GM21717 (cell line): Measurements from ENCODE around the gene KCNJ12.

ENCODE experiments used
- ATAC-seq: cut with Tn5 transposase; IDR thresholded peaks from one replicate; pipeline ENCODE4 v1.9.1; 2021; ENCODE audit warnings: mild to moderate bottlenecking, moderate library complexity; ENCODE audit not compliant: unreplicated experiment

The KCNJ12 gene

DNA sequence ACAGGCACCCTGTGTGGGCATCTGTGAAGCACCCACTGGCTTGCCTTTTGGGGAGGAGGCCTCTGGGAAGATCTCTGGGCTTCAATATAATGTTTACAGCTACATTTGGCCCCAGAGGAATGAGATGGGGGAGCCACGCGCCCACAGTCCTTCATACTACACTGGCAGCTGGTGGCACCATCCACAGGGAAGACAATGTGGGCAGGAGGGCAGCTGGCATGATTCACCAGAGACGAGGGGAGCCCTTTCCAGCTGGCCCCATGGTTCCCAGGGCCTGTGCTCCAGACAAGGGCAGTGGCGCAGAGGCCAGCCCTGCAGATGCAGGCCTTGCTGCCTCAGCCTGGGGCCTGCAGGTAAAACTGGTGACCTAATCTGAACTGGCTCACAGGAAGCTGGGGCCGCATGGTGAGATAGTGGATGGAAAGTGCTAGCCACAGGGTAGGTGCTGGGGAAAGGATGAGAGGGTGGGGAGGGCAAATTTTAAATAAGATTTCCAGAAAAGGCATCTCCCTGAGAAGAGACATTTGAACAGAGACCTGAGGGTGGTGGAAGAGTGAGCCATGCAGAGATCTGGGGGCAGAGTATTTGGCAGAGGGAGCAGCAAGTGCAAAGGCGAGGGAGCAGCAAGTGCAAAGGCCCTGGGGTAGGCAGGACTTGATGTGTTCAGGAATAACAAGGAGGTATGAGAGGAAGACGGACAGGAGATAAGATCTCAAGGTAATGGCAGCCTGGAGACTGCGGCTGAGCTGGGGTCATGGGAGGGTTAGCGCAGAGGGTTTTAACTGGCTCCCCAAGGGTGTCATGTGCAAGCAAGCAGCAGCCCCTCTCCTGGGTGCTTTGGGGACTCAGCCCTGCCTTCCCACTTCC is 12.1 kb upstream of the KCNJ12 start:
- ATAC-seq = no peak

DNA sequence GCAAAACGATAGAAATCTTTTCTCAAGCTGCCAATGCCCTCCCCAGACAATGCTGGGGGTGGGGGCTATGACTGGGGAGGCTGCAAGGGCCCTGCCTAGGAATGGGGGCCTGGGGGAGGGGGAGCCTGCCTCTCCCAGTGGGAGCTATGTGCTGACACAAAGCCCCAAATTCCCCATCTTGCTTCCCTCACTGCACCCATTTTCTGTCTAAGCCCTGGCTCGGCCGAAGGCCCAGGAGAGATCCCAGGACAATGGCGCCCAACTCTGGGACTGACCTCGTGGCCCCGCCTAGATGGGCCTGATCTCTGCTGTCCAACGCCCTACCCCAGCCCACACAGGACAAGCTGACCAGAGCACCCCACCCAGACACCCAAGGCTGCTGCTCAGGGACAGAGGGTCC is 11.1 kb upstream of the KCNJ12 start:
- no peak for ATAC-seq

DNA sequence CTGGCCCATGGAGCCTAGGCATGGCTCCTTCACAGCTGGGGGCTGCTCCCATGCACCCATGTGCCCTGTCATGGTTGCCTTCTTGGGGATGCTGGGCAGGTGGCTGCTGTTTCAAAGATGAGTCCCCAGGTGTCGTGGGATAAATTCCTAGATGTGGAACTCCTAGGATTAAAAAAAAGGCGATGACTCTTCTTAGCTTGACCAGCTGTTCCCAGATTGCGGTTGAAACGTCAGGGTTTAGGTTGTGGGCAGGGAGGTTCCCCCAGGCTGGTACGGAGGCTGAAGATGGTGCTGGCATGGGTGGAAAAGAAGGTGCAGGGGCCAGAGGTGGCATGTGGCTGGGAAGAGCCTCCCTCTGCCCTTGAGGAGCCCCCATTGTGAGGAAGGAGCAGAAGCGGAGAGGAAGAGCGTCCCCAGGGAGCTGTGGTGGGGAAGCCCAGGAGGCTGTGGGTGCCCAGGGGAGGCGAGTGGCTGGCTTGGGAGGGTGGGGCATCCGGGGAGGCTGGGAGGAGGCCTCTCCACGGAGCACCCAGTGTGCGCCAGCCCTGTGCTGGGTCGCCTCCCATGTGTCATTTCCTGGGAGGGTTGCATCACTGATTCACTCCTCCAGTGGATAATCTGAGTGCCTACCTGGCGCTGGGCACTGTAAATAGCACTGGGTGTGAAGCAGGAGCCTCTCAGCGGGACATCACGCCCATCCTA is 7.5 kb upstream of the KCNJ12 start:
- no peak for ATAC-seq

DNA sequence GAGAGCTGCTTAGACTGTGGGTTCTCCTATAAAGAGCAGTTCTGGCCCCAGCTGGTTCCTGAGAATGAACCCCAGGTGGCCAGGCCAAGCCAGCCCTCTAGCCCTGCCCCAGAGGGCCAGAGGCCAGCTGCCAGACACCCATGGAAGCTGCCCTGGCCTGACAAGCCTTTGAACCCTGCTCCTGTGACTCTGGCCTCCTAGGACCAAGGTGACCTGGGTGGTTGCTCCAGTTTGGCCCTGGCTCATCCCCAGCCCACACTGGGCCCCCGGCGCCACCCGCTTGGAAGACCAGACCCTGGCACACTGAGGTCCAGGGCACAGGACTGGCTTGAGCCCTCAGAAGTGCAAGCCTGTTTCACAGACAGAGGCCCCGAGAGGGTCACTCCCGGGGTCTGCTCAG is 6.8 kb upstream of the KCNJ12 start:
- ATAC-seq = no peak

DNA sequence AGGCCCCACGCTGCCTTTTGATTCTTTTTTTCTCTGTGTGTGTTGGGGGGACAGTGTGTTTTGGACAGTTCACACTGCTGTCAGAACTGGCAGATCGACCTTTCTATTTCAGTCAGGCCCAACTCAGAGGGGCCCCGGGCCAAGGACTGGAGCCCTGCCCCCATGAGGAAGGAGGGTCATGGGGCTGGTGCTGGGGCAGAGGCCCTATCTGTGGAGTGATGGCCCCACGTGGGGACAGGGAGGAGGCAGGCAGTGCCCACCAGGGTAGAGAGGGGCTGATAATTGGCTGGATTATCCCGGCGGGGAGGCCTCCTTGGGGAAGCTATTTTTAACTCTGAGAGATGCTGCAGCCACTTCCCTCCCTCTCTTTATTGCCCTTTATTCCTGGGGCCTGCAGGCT is 5.7 kb upstream of the KCNJ12 start:
- ATAC-seq = no peak

DNA sequence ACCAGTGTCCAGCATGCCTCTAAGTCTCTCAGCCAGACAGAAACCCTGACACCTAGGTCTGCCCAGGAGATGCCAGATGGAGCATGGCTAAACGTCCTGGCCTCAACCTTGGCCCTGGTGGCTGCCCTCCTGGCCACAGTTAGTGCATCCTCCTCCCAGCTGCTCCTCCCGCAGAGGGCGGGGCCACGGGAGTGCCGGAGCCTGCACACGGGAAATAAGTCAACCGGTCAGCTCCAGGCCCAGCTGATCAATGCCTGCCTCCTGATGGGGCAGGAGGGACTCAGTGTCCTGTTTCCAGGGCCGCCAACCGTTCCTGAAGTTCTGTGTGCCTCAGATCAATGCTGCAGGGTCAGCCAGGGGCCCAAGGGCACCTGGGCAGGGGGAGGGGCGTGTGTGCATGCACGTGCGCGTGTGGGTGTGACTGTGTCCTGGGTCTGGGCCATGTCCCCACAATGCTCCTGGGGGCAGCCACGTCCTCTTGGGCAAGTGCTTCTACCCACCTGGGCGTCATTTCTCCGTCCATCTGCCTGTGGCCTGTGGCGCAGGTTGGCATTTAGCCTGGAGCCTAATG is 4.6 kb upstream of the KCNJ12 start:
- no peak for ATAC-seq

DNA sequence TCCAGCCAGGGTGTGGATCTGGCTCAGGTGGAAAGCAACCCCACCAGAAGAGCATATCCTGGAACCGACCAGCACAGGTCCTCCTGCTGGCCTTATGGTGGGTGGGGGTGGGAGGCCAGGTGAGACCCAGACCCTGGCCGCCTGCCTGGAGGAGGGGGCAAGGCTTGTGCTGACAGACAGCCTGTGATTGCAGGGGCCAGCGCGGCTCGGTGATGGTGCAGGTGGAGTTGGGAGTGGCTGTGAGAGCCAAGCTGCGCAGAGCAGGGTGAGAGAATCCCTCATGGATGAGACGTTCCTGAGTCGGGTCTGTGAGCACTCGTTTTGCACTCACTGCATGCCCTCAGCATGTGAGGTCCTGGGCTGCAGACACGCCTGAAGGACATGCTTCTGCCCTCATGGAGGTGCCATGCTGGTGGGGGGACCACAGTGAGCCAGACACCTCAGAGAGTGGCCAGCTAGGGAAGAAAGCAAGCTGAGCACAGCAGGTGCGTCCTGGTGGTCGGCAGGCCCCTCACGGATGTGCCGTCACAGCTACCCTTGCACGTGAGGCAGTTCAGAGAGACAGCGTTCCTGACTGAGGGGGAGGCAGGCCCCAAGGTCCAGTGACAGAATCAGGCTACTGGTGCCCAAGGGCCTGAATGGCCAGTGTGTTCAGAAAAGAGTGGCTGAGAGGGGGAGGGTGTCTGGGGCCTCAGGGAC is 3.8 kb upstream of the KCNJ12 start:
- ATAC-seq = no peak

DNA sequence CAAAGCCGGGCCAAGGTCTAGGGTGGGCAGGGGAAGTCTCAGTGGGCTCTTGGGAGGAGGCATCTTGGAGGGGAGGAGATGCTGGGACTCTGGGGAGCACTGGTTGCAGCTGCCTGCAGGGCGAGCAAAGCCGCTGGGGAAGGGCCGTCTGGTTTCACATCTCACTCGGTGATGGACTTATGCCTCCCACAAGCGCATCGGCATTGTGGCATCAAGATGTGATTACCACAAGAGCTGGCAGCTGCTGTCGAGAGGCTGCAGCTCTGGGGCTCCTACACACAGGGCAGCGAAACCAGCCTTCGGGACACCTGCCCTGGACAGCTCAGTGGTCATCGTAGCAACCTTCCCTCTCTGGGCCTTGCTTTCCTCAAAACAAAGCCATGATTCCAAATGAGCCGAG is 3.1 kb upstream of the KCNJ12 start:
- no peak for ATAC-seq

DNA sequence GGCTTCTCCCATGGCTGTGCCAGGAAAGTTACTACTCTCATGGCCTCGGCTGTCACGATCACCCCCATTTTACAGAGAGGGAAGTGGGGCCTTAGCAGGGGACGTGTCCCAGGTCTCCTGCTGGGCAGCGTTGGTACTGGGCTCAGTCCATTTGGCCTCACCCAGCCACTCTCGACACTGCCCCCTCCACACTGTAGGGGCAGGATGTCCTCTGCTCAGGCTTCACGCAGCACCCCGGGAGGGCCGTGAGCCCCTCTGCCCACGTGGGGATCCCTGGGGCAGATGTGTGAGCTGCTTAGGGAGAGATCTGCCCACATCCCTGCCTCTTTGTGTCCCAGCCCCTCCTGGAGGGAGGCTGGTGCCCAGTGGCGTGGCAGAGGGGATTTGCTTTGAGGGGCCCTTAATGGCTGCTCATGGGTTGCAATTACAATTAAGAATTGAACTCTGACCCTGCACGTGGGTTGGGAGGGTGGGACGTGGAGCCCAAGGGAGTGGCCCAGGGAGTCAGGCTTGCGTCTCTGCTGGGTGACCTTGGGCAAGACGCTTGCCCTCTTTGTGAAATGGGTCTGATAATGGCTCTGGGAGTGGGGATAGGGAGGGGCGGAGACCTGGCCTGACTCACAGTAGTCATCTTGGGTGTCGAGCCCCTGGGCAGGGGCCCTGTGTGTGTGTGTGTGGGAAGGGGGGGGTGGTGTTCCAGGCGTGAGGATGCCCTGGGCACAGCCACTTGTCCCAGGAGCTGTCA is 2.3 kb upstream of the KCNJ12 start:
- no peak for ATAC-seq

DNA sequence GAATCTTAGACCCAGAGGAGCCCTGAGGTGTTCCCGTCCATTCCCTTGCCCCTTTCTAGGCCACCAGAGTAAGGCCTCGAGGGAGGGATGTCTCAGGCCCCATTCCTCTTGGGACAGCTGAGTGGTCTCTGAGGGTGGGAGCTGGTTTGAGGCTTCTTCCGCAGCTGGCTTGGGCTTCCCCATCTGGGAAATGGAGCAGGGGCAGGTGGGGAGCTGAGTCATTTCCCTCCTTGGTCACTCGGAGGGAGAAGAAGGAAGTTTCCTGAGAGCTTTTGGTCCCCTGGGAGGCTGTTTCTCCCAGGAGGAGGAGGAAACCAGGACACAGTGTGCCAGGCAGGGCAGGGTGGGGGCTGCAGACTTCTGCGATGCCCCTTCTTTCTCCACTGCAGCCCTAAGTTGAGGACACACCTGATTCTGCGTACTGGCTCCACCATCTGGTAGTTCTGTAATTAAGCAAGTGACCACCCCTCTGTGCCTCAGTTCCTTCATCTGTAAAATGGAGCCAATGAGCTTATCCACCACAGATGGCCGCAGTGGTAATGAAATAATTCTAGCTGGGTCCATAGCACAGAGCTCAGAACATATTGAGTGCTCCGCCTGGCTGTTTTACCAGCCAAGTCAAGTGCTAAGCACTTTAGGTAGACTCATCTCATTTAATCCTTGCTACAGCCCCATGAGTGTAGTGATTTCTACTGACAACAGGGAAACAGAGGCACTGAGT is 1.6 kb upstream of the KCNJ12 start:
- no peak for ATAC-seq

DNA sequence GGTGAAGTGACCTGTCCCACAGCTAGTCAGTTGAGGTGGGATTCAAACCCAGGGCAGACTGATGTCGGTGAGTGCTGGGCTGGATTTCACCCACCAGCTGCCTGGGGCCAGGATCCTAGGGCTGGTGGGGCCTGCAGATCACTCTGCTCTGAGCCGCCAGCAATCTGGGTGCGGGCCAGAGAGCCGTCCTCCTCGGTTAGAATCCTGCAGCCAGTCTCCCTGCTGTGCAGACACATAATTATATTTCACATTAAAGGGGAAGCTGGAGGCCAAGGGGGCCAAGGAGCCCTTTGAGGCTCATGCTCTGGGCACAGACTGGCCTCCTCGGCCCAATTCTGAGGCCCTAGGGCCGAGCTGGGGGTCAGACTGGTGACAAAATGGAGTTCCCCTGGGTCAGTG is 996 bp upstream of the KCNJ12 start:
- ATAC-seq = no peak

DNA sequence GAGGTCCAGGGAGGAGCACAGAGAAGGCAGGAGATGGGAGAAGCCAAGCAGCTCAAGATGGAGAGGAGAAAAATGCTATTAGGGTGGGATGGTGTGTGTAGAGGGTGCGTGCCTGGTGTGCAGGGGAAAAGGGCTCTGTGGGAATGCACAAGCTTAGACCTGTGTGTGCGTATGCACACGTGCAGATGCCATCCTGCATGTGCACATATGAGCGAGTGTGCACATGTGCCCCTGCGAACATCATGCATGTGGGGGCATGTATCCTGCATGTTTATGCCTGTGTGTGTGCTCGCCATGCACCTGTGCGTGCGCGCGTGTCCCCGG is 438 bp upstream of the KCNJ12 start:
- ATAC-seq = no peak

DNA sequence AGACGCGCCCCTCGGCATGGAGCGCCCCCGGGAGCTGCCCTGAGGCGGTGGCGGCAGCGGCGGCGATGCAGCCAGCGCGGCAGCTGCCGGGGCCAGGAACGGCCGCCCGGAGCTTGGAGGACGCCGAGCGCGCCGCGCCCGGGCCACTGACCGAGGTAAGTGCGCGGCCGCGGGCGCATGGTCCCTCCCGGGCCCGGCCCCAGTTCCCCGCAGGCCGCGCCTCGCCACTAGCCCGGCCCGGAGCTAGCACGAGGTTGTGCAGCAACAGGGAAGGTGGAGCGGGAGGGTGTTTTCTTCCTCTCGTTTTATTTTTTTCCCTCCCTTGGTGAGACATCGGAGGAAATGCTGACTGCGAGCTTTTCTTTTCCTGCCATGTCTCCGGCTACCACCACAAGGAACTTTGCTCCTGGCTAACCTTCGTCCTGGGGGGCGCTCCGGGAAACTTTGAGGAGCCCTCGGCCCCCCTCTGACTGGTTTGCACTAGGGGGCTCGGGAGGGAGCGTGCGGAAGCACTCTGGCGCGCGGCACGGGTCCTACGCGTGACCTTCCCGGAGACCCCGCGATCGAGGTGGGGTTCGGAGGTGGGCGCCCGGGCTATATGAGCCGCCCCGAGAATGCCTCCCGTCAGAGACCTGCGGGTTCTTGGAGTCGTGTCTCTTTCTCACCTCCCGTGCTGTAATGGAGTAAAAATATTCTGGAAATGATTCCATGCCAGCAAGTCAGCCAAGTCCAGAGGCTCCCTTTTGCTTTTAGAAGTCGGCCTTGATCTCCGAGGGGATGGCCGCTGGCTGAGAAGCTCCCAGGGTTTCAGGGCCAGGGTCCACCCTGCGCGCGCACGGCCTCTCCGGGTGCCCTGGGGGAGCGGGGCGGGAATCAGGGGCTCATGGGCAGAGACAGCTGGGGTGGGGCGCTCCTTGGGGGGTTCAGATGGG is 868 bp downstream of the KCNJ12 start:
- ATAC-seq = no peak

DNA sequence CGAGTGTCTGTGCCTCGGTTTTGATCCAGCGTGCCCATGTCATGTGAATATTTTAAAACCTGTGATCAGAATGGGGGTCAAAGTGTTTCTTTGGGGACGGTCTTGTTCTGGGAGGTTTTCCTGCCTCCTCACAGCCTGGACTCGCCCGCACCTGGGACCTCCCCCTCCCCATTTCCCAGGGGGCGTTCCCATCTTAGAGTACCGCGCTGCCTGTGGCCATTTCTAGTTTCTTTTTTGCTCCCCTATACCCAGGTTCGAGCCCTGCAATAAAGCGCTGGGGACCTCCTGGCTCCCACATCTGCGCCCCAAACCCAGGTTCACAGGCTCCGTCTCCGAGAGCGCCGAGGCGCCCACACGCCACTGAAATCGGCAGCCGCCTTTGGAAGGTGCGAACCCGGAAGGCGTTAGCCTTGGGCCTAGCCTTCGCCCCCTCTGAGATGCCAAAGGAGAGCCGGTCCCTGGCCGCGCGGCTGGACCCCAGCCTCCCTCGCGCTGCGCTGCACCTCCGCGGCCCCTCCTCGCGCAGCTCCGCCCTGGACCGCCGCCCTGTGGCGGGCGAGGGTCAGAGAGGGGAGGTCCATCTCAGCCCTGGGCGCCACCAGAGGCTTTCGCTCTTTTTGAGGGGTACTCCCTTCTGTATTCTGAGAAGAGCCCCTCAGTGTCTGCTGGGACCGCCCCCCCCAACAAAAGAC is 1.7 kb downstream of the KCNJ12 start:
- no peak for ATAC-seq

DNA sequence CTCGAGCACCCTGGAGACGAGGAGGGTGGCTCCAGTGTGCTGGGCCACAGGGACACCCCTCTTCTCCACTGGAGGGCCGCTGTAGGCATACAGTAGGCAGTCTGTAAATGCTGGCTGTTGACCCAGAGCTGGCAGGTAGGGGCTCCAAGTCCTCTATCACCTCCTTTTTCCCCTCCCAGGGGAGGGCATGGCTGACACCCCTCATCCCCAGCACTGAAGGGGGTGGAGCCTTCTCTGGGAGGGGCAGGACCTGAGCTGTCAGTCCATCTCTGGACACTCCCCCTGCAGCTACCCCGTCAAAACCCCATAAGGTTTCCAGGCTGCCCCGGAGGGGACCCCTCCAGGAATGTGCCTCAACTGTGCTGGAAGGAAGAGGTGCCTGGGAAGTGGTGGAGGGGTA is 2.4 kb downstream of the KCNJ12 start:
- ATAC-seq = no peak

DNA sequence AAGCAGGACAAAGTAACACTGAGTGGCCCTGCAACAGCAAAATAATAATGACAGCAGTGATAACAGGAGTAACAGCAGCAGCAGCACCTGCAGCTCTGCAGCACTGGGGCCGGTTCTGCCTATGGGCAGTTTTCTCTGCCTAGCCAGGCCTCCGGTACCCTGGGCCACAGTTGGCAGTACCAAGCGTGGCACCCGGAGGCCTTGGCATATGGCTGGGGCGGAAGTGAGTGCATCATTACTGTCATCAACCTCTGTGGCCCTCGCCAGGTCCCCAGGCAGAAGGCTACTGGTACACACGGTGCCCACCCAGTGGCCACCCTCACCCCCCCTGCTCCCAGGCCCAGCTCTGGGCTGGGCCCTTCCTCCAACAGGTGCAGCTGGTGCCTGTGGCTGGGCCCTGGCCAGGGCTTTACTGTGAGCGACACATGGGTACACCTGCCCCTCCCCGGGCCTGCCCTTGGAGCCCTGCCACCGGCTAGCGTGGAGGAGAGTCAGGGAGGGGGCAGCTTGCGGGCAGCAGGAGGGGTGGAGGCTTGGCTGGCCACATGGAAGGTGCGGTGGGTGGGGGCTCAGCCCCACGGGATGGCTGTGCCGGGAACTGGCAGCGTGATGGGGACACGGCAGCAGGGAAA is 3.0 kb downstream of the KCNJ12 start:
- no peak for ATAC-seq

DNA sequence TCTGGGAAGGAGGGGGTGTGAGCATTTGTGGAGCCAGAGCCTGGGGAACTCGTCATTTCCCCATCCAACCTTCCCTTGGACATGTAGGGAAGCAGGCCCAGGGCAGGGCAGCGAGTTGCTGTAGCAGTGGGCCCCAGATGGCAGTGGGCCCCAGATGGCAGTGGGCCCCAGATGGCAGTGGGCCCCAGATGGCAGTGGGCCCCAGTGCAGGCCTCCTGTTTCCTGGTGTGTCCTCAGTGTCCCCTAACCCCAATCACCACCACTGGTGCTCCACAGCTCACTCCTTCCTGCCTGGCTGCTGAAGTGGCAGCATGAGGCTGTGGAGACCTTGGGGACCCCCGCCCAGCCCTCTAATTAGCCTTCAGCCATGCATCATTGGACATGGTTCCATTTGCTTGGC is 4.5 kb downstream of the KCNJ12 start:
- ATAC-seq = no peak

DNA sequence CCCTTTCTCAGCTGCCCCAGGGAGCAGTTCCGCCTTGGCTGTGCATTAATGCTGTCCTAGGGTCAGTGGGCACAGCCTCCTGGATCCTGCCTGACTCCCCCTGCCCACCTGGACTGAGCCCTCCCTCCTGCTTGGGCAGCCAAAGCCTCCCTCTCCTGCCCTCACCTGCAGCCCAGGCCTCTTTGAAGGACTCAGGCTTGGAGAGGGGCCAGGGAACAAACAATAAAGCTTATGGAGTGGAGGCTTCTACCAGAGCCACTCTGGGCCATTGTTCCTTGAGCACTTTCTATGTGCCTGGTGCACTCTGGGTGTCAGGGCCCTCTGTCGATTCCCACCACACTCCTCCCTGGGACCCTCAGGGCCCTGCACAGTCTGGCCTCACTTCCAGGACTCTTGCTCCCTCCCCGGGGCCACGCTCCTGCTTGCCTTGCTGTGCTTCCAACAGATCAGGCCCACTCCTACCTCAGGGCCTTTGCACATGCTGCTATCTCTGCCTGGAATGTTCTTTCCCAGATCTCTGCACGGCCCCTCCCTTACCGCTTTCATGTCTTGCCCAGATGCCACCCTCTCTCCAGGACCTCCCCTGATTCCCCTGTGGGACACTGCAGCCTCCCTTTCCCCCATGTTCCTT is 5.0 kb downstream of the KCNJ12 start:
- ATAC-seq = no peak
